ENCODE results near the gene KCNMB3. TPM values are rescaled to one million over a fixed set of nuclear protein-coding genes. Genes with fewer than 3 reads are reported as not detected.

The KCNMB3 gene
- total and polyA plus RNA-seq, 2 of the 13 experiments (the other 11 are each of a cell fraction or from before 2014, with no cell fraction given) = 4.3 to 7.1 TPM

DNA sequence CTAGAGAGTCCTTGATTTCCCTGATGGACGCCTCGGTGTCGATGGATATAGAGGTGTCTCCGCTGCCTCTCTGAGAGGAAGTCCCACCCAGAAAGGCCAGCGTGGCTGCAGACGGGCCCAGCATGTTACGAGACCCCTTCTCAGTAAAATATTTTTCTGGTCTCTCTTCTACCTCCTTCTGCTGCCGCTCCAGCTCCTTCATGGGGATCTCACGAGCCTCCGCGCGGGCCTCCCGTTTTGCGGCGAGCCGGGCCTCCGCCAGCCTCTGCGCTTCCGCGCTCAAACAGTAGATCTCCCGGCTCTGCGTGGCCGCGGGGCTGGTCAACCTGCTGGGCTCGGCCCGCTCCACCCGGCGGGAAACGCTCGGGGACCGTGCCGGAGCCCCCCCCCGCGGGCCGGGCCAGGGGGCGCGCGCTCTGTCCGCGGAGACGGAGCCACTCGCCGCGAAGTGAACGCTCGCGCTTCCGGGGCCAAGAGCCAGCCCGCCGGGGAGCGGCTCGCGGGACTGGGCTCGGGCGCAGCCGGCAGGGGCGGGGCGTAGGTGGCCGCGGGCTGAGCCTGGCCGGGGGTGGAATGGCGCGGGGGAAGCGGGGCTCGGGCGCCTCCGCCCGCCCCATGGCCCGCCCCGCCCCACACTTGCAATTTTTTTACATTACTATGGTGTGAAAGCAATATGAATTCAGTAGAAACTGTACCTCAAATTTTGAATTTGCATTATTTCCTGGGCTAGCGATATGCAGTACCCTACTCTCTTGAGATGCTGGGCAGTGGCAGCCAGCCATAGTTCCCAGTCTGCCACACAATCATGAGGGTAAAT is 10.2 kb upstream of the KCNMB3 start (continued):
- TF ChIP-seq ZNF639 (CRISPR knock-in tag; conservative IDR thresholded peaks at IDR 0.05) (no peak), DMAP1 (CRISPR knock-in tag; IDR thresholded peaks at IDR 0.05) (no peak), ZNF136 (CRISPR knock-in tag; IDR thresholded peaks at IDR 0.05; ENCODE audit: low read depth) (0 out of 2 replicates have a peak, but pooled peaks have one; percentile 60), CBX2 (IDR thresholded peaks at IDR 0.05; ENCODE audit: low read depth, low read length) (no peak), CBX2 (CRISPR knock-in tag; IDR thresholded peaks at IDR 0.05; ENCODE audit: low read depth) (no peak), ZFY (CRISPR knock-in tag; IDR thresholded peaks at IDR 0.05) (peak; percentile 89), ARNTL (CRISPR knock-in tag; IDR thresholded peaks at IDR 0.05) (no peak), HNF4G (IDR thresholded peaks at IDR 0.05; ENCODE audit: borderline replicate concordance, low read depth, low read length) (no peak), HNF4G (CRISPR knock-in tag; IDR thresholded peaks at IDR 0.05; ENCODE audit: borderline replicate concordance, low read depth) (0 out of 2 replicates have a peak, but pooled peaks have one; percentile 26), TSC22D2 (CRISPR knock-in tag; IDR thresholded peaks at IDR 0.05; ENCODE audit: borderline replicate concordance) (peak; percentile 31), ZNF777 (CRISPR knock-in tag; IDR thresholded peaks at IDR 0.05) (0 out of 2 replicates have a peak, but pooled peaks have one; percentile 35), SMC3 (IDR thresholded peaks at IDR 0.05; ENCODE audit: low read length) (no peak), ZNF331 (CRISPR knock-in tag; IDR thresholded peaks at IDR 0.05) (peak; percentile 51), REXO4 (CRISPR knock-in tag; IDR thresholded peaks at IDR 0.05; ENCODE audit: borderline replicate concordance) (no peak), SAFB2 (CRISPR knock-in tag; IDR thresholded peaks at IDR 0.05; ENCODE audit: borderline replicate concordance, low read depth) (no peak), MIER3 (CRISPR knock-in tag; IDR thresholded peaks at IDR 0.05; ENCODE audit: borderline replicate concordance) (no peak)
- TF ChIP-seq, protein P1, sequence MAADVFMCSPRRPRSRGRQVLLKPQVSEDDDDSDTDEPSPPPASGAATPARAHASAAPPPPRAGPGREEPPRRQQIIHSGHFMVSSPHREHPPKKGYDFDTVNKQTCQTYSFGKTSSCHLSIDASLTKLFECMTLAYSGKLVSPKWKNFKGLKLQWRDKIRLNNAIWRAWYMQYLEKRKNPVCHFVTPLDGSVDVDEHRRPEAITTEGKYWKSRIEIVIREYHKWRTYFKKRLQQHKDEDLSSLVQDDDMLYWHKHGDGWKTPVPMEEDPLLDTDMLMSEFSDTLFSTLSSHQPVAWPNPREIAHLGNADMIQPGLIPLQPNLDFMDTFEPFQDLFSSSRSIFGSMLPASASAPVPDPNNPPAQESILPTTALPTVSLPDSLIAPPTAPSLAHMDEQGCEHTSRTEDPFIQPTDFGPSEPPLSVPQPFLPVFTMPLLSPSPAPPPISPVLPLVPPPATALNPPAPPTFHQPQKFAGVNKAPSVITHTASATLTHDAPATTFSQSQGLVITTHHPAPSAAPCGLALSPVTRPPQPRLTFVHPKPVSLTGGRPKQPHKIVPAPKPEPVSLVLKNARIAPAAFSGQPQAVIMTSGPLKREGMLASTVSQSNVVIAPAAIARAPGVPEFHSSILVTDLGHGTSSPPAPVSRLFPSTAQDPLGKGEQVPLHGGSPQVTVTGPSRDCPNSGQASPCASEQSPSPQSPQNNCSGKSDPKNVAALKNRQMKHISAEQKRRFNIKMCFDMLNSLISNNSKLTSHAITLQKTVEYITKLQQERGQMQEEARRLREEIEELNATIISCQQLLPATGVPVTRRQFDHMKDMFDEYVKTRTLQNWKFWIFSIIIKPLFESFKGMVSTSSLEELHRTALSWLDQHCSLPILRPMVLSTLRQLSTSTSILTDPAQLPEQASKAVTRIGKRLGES (CRISPR knock-in tag; IDR thresholded peaks at IDR 0.05; ENCODE audit: borderline replicate concordance) = no peak
- TF ChIP-seq, protein P2, sequence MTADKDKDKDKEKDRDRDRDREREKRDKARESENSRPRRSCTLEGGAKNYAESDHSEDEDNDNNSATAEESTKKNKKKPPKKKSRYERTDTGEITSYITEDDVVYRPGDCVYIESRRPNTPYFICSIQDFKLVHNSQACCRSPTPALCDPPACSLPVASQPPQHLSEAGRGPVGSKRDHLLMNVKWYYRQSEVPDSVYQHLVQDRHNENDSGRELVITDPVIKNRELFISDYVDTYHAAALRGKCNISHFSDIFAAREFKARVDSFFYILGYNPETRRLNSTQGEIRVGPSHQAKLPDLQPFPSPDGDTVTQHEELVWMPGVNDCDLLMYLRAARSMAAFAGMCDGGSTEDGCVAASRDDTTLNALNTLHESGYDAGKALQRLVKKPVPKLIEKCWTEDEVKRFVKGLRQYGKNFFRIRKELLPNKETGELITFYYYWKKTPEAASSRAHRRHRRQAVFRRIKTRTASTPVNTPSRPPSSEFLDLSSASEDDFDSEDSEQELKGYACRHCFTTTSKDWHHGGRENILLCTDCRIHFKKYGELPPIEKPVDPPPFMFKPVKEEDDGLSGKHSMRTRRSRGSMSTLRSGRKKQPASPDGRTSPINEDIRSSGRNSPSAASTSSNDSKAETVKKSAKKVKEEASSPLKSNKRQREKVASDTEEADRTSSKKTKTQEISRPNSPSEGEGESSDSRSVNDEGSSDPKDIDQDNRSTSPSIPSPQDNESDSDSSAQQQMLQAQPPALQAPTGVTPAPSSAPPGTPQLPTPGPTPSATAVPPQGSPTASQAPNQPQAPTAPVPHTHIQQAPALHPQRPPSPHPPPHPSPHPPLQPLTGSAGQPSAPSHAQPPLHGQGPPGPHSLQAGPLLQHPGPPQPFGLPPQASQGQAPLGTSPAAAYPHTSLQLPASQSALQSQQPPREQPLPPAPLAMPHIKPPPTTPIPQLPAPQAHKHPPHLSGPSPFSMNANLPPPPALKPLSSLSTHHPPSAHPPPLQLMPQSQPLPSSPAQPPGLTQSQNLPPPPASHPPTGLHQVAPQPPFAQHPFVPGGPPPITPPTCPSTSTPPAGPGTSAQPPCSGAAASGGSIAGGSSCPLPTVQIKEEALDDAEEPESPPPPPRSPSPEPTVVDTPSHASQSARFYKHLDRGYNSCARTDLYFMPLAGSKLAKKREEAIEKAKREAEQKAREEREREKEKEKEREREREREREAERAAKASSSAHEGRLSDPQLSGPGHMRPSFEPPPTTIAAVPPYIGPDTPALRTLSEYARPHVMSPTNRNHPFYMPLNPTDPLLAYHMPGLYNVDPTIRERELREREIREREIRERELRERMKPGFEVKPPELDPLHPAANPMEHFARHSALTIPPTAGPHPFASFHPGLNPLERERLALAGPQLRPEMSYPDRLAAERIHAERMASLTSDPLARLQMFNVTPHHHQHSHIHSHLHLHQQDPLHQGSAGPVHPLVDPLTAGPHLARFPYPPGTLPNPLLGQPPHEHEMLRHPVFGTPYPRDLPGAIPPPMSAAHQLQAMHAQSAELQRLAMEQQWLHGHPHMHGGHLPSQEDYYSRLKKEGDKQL (CRISPR knock-in tag; IDR thresholded peaks at IDR 0.05; ENCODE audit: low read depth) = 0 out of 2 replicates have a peak, but pooled peaks have one; percentile 21
- TF ChIP-seq, protein P3, sequence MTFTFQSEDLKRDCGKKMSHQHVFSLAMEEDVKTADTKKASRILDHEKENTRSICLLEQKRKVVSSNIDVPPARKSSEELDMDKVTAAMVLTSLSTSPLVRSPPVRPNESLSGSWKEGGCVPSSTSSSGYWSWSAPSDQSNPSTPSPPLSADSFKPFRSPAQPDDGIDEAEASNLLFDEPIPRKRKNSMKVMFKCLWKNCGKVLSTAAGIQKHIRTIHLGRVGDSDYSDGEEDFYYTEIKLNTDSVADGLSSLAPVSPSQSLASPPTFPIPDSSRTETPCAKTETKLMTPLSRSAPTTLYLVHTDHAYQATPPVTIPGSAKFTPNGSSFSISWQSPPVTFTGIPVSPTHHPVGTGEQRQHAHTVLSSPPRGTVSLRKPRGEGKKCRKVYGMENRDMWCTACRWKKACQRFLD (CRISPR knock-in tag; IDR thresholded peaks at IDR 0.05; ENCODE audit: borderline replicate concordance) = no peak

All from HepG2 (cell line).